DMS53 (cell line): ENCODE results near the gene HSF2BP.
"Not testable (repeated sequence)": the region's sequence is repeated elsewhere in the genome, so short reads cannot be mapped to it uniquely, and the experiment has no call there.

ENCODE experiments used
- DNase-seq: peaks from one replicate; lab custom pipeline; 2025; lab: John Stamatoyannopoulos, UW

Gene HSF2BP

GRCh38 chr21:43597540-43598250 lies 61.6 kb downstream of the HSF2BP start:
- DNase-seq: no peak

DNA sequence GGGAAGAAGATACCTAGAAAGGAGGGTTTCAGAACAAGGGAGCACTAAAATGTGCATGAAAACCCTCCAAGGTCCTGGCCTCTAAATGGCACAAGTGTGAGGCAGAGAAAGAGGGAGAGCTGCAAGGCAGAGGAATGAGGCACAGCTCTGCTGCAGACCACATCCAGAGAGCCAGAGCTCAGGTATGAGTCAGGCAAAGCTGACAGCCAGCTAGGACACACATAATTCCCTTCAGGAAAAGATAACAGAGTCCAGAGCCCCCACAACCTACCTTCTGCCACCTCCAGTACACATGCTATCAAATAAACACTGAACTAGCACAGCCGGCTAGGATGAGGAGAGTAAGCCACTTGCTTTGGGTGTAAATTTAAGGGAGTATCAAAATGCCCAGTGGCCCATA lies 62.2 kb downstream of the HSF2BP start:
- DNase-seq: no peak

- DNase-seq: no peak
Observed at GRCh38 chr21:43596616-43597015, 62.7 kb downstream of the HSF2BP start.

- not testable (repeated sequence) for DNase-seq
Observed at GRCh38 chr21:43595769-43596168, 63.5 kb downstream of the HSF2BP start.

- DNase-seq: no peak
Observed at GRCh38 chr21:43593078-43593477, 66.2 kb downstream of the HSF2BP start.

DNA sequence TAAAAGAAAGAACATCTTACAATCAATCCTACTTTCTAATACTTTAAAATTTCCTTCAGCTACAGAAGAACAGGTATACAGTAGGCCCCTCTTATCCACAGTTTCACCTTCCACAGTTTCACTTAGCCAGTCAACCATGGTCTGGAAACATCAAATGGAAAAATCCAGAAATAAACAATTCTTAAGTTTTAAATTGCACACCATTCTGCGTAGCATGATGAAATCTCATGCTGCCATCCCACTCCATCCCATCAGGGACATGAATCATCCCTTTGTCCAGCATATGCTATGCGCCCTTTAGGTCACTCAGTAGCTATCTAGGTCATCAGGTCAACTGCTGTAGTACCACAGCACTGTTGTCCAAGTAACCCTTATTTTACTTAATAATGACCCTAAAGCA lies 67.7 kb downstream of the HSF2BP start:
- no peak for DNase-seq

DNA sequence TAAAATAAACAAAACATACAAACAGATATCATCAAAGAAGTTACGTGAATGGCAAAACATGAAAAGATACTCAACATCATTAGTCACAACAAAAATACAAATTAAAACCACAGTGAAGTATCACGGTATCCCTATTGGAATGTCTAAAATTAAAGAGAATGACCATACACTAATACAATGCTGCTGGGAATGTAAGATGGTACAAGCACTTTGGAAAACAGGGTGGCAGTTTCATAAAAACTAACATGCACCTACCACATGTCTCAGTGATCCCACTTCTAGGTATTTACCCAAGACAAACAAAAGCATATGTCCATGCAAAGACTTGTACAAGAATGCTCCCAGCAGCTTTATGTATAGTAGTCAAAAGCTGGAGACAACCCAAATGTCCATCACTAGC lies 69.1 kb downstream of the HSF2BP start:
- DNase-seq: peak; percentile 66

- peak; percentile 3 for DNase-seq
Observed at GRCh38 chr21:43588957-43589356, 70.3 kb downstream of the HSF2BP start.

DNA sequence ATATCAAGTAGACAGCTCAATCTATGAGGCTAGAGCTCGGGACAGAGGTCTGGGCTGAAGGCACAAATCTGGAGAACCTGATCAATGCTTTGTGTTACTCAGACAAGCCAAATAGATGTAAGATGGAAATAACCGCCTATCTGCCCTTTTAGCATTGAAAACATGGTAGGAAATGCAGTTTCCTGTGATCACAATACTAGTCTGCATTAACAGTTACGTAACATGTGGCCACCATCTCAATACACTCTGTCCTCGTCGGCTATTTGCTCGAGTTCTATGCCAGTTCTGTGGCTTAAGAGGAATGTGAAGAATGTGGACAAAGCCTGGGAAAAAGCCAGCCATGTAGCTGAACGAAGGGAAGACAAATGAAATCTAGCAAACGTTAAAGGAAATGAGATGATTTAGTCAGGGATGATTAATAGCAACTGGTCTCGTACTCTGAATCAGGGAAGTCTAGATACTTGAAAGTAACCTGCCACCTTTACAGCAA lies 73.3 kb downstream of the HSF2BP start:
- DNase-seq: peak; percentile 37

DNA sequence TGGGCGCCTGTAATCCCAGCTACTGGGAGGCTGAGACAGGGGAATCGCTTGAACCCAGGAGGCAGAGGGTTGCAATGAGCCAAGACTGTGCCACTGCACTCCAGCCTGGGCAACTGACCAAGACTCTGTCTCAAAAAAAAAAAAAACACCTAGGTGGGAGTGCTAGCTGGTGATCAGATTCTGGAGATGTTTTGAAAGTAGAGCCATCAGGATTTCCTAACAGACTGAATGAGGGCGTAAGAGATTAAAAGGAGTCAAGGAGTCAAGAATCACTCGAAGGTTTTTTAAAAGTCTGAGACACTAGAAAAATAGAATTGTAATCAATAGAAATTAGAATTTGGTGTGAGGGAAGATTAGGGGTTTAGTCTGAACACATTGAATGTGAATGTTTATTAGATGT lies 73.8 kb downstream of the HSF2BP start:
- no peak for DNase-seq

DNA sequence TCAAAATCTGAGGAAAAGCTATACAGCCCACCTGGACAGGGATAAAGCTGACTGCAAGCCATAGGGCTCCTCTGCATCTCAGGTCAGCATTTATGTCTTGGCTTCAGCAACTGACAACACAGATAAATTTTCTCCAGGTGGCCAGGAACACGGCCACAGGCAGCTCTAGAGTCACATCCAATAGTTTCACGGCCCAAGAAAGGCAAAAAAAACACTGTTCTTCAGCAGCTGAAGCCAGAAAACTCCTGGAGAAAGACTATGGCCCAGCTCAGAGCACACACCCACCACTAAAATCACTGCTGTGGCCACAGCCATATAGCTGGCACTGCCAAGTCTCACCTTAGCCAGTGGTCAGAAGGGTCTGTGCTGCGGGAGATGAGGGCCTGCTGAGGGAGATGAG lies 77.8 kb downstream of the HSF2BP start:
- DNase-seq: no peak

GRCh38 chr21:43578677-43579303 lies 80.5 kb downstream of the HSF2BP start:
- DNase-seq: no peak

- DNase-seq: no peak
Observed at GRCh38 chr21:43575473-43575844, 83.8 kb downstream of the HSF2BP start.

DNA sequence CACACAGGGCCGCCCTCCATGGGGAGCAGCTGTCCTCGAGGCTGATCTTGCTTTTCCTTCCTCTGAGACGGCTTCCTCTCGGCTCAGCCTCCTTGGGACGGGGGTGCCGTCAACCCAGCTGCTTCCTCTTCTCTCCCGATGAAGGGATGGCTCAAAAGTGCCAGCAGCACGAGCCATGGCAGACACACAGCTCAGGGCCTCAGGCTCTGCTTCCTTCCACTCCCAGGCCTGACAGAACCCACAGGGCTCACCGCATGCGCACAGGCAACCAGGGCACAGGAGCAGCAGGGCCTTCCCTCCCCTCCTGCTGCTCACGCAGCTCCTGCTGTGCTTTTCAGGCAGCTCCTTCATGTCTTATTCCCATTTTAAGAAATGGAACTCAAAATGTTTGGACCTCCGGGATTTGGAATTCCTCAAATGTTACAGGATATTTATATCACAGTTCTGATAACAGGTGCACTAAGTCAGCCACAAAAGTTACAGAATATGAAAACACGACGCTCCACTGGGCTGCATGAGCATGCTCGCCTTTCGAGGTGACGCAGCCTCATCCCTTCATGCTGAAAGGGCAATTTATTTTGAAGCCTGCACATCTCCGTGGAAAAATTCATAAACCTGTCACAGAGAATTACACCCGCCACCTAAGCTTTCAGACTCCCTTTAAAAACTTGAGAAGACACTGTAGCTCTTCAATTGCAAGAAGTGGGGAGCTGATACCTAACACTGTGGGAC lies 84.4 kb downstream of the HSF2BP start:
- DNase-seq: no peak

GRCh38 chr21:43573921-43574320 lies 85.4 kb downstream of the HSF2BP start:
- no peak for DNase-seq

GRCh38 chr21:43572446-43572845 lies 86.8 kb downstream of the HSF2BP start:
- DNase-seq: no peak

DNA sequence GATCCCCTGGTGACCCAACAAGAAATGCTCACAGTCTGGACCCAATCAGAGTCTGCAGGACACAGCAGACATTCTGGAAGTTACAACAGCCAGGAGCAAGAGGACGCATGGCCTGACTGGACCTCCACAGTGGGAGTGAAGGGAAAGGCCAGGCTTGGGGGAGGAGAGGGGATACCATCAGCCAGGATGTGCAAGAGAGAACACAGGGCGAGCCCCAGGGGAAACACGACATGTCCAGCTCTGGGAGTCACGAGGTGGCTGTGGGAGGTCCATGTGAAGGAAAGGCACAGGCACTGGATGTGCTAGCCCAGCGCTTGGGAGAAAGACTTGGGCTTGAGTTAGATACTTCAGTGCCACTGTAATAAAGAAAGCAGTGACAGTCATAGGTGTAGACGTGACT lies 87.3 kb downstream of the HSF2BP start:
- no peak for DNase-seq

DNA sequence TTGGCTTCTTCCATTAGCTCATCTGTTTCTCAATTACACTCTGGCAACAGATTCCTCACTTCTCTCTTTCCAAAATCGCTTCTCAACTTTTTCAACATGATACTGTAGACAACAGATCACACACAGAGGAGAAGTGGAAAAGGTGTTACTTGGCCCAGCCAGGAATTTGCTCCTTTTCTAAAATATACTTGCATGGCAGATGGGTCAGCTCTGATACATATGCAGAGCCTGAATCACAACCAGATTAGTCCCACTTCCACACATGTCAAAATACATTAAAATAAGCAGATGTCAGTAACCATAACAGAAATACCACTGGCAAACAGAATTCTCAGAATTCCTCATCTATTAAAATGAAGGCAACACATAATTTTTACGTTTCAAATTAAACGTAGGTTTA lies 89.1 kb downstream of the HSF2BP start:
- not testable (repeated sequence) for DNase-seq

DNA sequence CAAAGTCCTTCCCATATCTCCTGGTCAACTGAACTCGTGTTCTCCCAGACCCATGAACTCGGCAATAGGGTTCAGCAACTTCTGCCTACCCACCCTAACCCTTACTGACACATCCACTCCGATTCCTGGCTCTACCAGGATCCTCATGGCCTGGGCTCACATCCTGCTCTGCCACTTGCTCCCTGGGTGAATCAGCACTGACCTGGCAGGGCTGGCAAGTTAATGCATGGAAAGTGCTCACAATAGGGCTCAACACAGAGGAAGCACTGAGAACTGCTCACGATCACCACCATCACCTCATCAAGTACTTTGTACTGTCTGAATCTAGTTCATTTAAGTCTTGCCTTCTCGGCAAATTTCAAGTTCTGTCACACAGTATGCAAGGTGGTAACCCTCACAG lies 96.8 kb downstream of the HSF2BP start:
- DNase-seq: not testable (repeated sequence)

DNA sequence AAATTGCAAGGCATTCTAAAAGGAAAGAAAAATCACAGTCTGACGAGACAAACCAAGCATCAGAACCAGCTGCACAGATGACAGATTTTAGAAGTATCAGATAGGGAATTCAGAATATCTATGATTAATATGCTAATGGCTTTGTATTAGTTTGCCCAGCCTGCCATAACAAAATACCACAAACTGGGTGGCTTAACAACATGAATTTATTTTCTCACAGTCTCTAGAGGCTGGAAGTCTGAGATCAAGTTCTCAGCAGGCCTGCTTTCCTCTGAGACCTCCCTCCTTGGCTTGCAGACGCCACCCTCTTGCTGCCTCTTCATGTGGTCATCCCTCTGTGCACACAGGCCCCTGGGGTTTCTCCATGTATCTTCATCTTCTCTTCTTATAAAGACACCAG lies 118.7 kb downstream of the HSF2BP start:
- not testable (repeated sequence) for DNase-seq

- DNase-seq: not testable (repeated sequence)
Observed at GRCh38 chr21:43522495-43523131, 136.7 kb downstream of the HSF2BP start.

- DNase-seq: not testable (repeated sequence)
Observed at GRCh38 chr21:43517701-43518100, 141.6 kb downstream of the HSF2BP start.
